ENCODE measurements around the gene HNRNPA3. TPM values are rescaled to one million over a fixed set of nuclear protein-coding genes. Genes with fewer than 3 reads are reported as not detected.

The HNRNPA3 gene
- 27.8 and 28.9 TPM in 2 replicates for total RNA-seq

DNA sequence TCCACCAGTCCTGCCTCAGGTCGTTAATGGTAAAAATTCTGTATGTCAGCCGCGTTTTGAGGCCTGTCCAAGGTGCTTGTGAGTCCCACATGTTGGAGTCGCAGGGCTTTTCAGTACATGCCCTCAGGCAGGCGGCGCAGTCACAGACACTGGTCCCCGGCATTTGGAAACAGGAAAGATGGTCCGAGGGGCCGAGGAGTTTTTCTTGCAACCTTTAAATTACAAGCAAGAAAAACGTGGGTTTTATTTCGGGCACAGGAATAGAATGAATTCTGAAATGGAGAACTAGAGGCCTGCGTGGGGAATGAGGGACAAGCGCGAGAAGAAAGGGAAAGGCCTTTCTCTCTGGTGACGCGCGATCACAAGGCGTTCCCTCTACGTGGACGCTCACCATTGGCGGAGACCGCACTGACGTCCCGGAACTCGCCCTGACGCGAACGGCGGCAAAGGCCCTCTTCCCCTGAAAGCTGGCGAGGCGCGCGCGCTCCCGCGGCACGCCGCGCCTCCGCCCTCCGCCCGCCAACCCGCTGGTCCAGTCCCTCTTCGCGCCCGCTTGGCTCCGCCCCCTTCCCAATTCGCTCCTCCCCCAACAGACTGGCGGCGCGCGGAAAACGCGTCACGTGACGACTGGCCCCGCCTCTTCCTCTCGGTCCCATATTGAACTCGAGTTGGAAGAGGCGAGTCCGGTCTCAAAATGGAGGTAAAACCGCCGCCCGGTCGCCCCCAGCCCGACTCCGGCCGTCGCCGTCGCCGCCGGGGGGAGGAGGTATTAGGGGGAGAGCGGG, at the start of gene HNRNPA3:
HNRNPA3 (plus strand) TSS at position 689 of the 785 bp plus-strand sequence; CDS start at position 695, 6 bp downstream.

DNA sequence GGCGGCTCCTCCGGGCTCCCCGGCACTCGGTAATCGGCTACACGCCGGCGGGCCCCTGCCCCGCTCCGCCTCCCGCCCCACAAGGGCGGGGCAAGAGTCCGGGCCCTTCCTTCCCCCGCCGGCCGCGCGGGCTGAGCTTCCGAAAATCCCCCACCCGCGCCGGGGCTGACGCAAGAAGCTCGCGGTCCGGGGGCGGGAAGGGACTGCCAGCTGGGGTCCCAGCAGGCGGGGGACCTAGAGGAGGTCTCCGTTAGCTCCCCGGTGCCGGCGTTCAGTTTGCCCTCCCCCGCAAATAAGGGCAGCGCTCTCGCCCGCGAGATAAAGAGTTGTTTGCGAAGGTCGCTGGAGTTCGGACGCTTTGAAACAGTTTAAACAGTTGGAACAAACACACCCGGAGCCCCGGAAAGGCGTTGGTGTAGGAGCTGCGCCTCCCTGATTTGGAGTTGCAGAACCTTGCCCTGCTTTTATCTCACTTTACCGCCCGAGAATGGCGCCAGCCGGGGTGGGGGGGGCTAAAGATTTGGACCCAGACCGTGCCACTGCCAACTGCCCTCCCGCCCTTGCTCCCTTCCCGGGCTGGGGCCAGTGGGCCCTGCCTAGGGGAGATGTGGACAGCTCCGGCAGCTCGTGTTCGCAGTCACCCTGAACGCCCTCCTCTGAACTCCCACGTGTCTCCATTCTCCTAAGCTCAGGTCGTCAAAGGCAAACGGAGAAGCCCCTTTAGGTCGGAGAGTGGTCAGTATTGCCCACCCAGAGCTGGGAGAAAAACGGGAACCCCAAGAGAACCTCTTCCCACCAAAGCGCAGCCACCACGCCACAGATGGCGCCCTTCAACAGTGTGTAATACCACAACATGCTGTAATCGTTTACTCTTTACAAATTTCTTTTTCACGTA, 52.3 kb downstream of the HNRNPA3 start, which contains the start of gene NFE2L2:
NFE2L2 (minus strand) TSS at position 35 of the 895 bp plus-strand sequence. CDS start 151 bp downstream, outside the sequence.

Small RNA genes lying within 50 kb of the gene (small RNA-seq; reads per million reads assigned to genes)
- gene MIR3128: not detected
- gene RF00019: not detected

Other genes starting within 250 kb of the HNRNPA3 start
- 51.4 and 55.2 TPM in 2 replicates for gene NFE2L2, start 51.9 kb downstream of the HNRNPA3 start, total RNA-seq
- gene AGPS, start 180.0 kb downstream of the HNRNPA3 start, total RNA-seq: 37.4 and 41.4 TPM in 2 replicates